ENCODE measurements around the gene LIN7B. TPM values are rescaled to one million over a fixed set of nuclear protein-coding genes. Genes with fewer than 3 reads are reported as not detected.

The LIN7B gene
- total and polyA plus RNA-seq, 2 of the 13 experiments (the other 11 are each of a cell fraction or from before 2014, with no cell fraction given), result 5.3 to 7.6 TPM

DNA sequence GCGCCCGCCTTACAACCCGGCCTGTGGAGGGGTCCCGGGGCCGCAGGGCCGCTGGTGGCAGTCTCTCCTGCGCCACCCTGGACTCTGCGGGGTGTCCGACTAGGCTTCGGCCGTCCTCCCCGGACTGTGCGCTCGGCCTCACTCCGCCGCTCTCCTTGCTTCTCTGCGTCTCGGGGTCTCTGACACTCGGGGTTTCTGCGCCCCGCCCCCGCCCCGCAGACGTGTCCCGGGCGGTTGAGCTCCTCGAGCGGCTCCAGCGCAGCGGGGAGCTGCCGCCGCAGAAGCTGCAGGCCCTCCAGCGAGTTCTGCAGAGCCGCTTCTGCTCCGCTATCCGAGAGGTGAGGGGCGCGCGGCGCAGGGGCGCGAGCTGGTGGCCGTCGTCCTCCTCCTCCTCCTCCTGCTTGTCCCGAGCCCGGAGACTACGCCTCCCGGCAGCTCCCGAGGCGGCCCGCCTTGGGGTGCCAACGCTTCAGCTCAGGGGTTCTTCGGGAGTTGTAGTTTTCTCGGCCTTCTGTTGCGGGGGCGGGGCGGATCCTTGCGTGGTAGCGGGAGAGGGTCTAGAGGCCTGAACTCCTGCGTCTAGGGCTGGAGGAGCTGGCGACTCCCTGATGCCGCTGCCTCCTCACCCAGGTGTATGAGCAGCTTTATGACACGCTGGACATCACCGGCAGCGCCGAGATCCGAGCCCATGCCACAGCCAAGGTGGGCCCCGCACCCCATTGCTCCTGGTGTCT lies 627 bp downstream of the LIN7B start (continued):
- no peak for TF ChIP-seq ZNF747 (CRISPR knock-in tag; IDR thresholded peaks at IDR 0.05; ENCODE audit: borderline replicate concordance)
- TF ChIP-seq, protein P1, sequence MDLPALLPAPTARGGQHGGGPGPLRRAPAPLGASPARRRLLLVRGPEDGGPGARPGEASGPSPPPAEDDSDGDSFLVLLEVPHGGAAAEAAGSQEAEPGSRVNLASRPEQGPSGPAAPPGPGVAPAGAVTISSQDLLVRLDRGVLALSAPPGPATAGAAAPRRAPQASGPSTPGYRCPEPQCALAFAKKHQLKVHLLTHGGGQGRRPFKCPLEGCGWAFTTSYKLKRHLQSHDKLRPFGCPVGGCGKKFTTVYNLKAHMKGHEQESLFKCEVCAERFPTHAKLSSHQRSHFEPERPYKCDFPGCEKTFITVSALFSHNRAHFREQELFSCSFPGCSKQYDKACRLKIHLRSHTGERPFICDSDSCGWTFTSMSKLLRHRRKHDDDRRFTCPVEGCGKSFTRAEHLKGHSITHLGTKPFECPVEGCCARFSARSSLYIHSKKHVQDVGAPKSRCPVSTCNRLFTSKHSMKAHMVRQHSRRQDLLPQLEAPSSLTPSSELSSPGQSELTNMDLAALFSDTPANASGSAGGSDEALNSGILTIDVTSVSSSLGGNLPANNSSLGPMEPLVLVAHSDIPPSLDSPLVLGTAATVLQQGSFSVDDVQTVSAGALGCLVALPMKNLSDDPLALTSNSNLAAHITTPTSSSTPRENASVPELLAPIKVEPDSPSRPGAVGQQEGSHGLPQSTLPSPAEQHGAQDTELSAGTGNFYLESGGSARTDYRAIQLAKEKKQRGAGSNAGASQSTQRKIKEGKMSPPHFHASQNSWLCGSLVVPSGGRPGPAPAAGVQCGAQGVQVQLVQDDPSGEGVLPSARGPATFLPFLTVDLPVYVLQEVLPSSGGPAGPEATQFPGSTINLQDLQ (CRISPR knock-in tag; IDR thresholded peaks at IDR 0.05), result no peak
- TF ChIP-seq SRSF9 (IDR thresholded peaks at IDR 0.05; ENCODE audit: borderline replicate concordance, insufficient read depth, low read depth, low read length, poor library complexity, severe bottlenecking), result no peak
- TF ChIP-seq ZBTB7A (CRISPR knock-in tag; IDR thresholded peaks at IDR 0.05), result no peak
- TF ChIP-seq, protein P2, sequence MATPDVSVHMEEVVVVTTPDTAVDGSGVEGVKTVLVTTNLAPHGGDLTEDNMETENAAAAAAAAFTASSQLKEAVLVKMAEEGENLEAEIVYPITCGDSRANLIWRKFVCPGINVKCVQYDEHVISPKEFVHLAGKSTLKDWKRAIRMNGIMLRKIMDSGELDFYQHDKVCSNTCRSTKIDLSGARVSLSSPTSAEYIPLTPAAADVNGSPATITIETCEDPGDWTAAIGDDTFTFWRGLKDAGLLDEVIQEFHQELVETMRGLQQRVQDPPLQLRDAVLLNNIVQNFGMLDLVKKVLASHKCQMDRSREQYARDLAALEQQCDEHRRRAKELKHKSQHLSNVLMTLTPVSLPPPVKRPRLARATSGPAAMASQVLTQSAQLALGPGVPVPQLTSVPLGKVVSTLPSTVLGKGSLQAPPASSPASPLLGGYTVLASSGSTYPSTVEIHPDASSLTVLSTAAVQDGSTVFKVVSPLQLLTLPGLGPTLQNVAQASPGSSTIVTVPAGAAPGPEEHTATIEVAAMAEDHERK (CRISPR knock-in tag; IDR thresholded peaks at IDR 0.05; ENCODE audit: low read depth), result no peak
- peak; percentile 22; the same call in 1 of the 2 replicates for TF ChIP-seq CREM (IDR thresholded peaks at IDR 0.05)
- no peak for TF ChIP-seq CREM (CRISPR knock-in tag; IDR thresholded peaks at IDR 0.05)
- TF ChIP-seq, protein P3, sequence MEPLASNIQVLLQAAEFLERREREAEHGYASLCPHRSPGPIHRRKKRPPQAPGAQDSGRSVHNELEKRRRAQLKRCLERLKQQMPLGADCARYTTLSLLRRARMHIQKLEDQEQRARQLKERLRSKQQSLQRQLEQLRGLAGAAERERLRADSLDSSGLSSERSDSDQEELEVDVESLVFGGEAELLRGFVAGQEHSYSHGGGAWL (CRISPR knock-in tag; IDR thresholded peaks at IDR 0.05), result no peak
- TF ChIP-seq ZNF432 (CRISPR knock-in tag; IDR thresholded peaks at IDR 0.05; ENCODE audit: borderline replicate concordance), result no peak
- TF ChIP-seq, protein P4, sequence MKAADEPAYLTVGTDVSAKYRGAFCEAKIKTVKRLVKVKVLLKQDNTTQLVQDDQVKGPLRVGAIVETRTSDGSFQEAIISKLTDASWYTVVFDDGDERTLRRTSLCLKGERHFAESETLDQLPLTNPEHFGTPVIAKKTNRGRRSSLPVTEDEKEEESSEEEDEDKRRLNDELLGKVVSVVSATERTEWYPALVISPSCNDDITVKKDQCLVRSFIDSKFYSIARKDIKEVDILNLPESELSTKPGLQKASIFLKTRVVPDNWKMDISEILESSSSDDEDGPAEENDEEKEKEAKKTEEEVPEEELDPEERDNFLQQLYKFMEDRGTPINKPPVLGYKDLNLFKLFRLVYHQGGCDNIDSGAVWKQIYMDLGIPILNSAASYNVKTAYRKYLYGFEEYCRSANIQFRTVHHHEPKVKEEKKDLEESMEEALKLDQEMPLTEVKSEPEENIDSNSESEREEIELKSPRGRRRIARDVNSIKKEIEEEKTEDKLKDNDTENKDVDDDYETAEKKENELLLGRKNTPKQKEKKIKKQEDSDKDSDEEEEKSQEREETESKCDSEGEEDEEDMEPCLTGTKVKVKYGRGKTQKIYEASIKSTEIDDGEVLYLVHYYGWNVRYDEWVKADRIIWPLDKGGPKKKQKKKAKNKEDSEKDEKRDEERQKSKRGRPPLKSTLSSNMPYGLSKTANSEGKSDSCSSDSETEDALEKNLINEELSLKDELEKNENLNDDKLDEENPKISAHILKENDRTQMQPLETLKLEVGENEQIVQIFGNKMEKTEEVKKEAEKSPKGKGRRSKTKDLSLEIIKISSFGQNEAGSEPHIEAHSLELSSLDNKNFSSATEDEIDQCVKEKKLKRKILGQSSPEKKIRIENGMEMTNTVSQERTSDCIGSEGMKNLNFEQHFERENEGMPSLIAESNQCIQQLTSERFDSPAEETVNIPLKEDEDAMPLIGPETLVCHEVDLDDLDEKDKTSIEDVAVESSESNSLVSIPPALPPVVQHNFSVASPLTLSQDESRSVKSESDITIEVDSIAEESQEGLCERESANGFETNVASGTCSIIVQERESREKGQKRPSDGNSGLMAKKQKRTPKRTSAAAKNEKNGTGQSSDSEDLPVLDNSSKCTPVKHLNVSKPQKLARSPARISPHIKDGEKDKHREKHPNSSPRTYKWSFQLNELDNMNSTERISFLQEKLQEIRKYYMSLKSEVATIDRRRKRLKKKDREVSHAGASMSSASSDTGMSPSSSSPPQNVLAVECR (CRISPR knock-in tag; IDR thresholded peaks at IDR 0.05; ENCODE audit: borderline replicate concordance), result no peak; the same call in none of the 2 replicates
- TF ChIP-seq GPN1 (CRISPR knock-in tag; IDR thresholded peaks at IDR 0.05; ENCODE audit: borderline replicate concordance), result no peak
- TF ChIP-seq, protein P5, sequence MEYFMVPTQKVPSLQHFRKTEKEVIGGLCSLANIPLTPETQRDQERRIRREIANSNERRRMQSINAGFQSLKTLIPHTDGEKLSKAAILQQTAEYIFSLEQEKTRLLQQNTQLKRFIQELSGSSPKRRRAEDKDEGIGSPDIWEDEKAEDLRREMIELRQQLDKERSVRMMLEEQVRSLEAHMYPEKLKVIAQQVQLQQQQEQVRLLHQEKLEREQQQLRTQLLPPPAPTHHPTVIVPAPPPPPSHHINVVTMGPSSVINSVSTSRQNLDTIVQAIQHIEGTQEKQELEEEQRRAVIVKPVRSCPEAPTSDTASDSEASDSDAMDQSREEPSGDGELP (IDR thresholded peaks at IDR 0.05; ENCODE audit: borderline replicate concordance, low read depth), result no peak
- TF ChIP-seq, protein P6, sequence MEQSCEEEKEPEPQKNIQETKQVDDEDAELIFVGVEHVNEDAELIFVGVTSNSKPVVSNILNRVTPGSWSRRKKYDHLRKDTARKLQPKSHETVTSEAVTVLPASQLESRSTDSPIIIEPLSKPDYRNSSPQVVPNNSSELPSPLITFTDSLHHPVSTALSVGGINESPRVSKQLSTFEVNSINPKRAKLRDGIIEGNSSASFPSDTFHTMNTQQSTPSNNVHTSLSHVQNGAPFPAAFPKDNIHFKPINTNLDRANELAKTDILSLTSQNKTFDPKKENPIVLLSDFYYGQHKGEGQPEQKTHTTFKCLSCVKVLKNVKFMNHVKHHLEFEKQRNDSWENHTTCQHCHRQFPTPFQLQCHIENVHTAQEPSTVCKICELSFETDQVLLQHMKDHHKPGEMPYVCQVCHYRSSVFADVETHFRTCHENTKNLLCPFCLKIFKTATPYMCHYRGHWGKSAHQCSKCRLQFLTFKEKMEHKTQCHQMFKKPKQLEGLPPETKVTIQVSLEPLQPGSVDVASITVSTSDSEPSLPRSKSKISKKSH (CRISPR knock-in tag; IDR thresholded peaks at IDR 0.05; ENCODE audit: borderline replicate concordance), result no peak
- TF ChIP-seq ZFP62 (CRISPR knock-in tag; IDR thresholded peaks at IDR 0.05), result no peak
- no peak for TF ChIP-seq ZNF816 (CRISPR knock-in tag; IDR thresholded peaks at IDR 0.05; ENCODE audit: borderline replicate concordance)
- TF ChIP-seq KDM2A (CRISPR knock-in tag; IDR thresholded peaks at IDR 0.05; ENCODE audit: borderline replicate concordance, low read depth), result peak; percentile 65; the same call in 1 of the 2 replicates
- TF ChIP-seq EZH2 (conservative IDR thresholded peaks at IDR 0.05; ENCODE audit: low read depth, low read length), result no peak

Data from HepG2 (cell line).